Measurements from ENCODE around the gene DUSP9. TPM values are rescaled to one million over a fixed set of nuclear protein-coding genes. Genes with fewer than 3 reads are reported as not detected.
A peak's percentile ranks its signal among the peaks of the same experiment; 100 is the strongest.

DUSP9 gene, protein sequence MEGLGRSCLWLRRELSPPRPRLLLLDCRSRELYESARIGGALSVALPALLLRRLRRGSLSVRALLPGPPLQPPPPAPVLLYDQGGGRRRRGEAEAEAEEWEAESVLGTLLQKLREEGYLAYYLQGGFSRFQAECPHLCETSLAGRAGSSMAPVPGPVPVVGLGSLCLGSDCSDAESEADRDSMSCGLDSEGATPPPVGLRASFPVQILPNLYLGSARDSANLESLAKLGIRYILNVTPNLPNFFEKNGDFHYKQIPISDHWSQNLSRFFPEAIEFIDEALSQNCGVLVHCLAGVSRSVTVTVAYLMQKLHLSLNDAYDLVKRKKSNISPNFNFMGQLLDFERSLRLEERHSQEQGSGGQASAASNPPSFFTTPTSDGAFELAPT
- total RNA-seq, result under 1 TPM in 1 of 10 donors, not detected in 9; 0.09 TPM
- polyA plus RNA-seq, result under 1 TPM in 1 of 2 donors, not detected in 1; 0.03 TPM
- long read RNA-seq, donor 1, result 0 reads
- long read RNA-seq, donor 2, result 0 reads
- long read RNA-seq, donor 3, result 0 reads

- TF ChIP-seq, protein P1, sequence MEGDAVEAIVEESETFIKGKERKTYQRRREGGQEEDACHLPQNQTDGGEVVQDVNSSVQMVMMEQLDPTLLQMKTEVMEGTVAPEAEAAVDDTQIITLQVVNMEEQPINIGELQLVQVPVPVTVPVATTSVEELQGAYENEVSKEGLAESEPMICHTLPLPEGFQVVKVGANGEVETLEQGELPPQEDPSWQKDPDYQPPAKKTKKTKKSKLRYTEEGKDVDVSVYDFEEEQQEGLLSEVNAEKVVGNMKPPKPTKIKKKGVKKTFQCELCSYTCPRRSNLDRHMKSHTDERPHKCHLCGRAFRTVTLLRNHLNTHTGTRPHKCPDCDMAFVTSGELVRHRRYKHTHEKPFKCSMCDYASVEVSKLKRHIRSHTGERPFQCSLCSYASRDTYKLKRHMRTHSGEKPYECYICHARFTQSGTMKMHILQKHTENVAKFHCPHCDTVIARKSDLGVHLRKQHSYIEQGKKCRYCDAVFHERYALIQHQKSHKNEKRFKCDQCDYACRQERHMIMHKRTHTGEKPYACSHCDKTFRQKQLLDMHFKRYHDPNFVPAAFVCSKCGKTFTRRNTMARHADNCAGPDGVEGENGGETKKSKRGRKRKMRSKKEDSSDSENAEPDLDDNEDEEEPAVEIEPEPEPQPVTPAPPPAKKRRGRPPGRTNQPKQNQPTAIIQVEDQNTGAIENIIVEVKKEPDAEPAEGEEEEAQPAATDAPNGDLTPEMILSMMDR (IDR thresholded peaks at IDR 0.05), result no peak
- peak within 1 kb of the TSS in 4 of 10 donors; percentile 10 to 19 (median 12) for H3K4me3 ChIP-seq
- H3K9me3 ChIP-seq, result no peaks in the 10 kb centered on the region
- H3K27me3 ChIP-seq, result peaks cover 0 to 75% (median 61%) of the 10 kb centered on the region in 7 donors
- 5 to 12% methylated on average over 14 to 50 of the region's 53 CpGs for WGBS, 2 donors
- ATAC-seq (peak in 3 of 8 donors; percentile 19 to 33 (median 31)), DNase-seq (no peak)
- H3K27ac ChIP-seq, result no peak within 1 kb of the TSS
- H3K36me3 ChIP-seq, result no peaks in the 10 kb centered on the region
- H3K4me1 ChIP-seq, result peaks cover 0 to 28% (median 7%) of the 10 kb centered on the region in 9 donors
- intact Hi-C loops (cut with DNase I), result loop anchor here in 1 of 10 donors (10.0 kb wide), 1 partner anchor 92 kb away; no protein-coding TSS in a partner anchor
Observed at GRCh38 chrX:153646620-153647373, at the start of gene DUSP9. Gene DUSP9 (plus strand): TSS chrX:153647203. CDS start chrX:153647954, 751 bp downstream.

DNA sequence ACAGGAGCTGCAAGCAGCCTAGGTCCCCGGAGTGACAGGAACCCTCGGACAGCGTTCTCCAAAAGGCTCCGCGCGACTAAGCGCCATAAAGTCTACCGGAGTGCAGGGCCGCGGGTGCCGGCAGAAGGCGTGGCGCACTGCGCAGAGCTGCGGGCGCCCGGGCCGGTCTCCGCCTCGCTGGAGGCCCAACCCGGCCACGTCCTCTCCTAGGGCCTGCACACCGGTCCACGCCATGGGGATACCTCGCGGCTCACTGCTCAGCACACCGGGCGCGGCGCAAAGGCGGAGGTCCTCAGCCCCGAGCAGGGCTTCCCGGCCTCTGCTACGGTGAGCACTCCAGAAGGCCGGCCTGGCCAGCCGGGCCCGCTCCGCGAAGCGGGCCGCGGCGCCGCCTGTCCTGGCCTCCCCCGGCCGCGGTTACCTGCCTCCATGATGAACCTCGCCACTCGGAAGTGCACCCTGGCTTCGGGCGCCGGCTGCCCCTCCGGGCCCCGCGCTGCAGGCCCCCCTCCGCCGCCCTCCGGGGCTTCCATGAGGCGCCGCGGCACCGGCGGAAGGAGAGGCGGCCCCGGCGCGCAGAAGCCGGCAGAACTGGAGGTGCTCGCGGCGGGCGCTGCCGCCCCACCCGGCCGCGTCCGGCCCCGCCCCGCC, 48.3 kb upstream of the DUSP9 start, which contains the start of gene CCNQ:
CCNQ (minus strand) TSS at position 599 of the 651 bp plus-strand sequence; CDS start at position 533, 66 bp downstream.
- Histone ChIP-seq H3K36me3 (peaks cover 0 to 21% (median 0%) of the 10 kb centered on the region in 9 donors), H3K27me3 (no peaks in the 10 kb centered on the region), H3K4me3 (peak within 1 kb of the TSS; percentile 63 to 82 (median 74)), H3K27ac (peak within 1 kb of the TSS; percentile 46 to 85 (median 82)), H3K4me1 (peaks cover 0 to 25% (median 10%) of the 10 kb centered on the region in 9 donors), H3K9me3 (no peaks in the 10 kb centered on the region)
- 0% methylated on average over 37 to 57 of the region's 79 CpGs for WGBS, 2 donors
- TF ChIP-seq, protein P1 (IDR thresholded peaks at IDR 0.05), result no peak
- DNase-seq, result peak in 1 of 2 donors; percentile 21
- intact Hi-C loops (cut with DNase I), result loop anchor here in 1 of 10 donors (5.0 kb wide), 1 partner anchor 109 kb away; no protein-coding TSS in a partner anchor
- ATAC-seq, result peak in 7 of 8 donors; percentile 34 to 58 (median 41)

DNA sequence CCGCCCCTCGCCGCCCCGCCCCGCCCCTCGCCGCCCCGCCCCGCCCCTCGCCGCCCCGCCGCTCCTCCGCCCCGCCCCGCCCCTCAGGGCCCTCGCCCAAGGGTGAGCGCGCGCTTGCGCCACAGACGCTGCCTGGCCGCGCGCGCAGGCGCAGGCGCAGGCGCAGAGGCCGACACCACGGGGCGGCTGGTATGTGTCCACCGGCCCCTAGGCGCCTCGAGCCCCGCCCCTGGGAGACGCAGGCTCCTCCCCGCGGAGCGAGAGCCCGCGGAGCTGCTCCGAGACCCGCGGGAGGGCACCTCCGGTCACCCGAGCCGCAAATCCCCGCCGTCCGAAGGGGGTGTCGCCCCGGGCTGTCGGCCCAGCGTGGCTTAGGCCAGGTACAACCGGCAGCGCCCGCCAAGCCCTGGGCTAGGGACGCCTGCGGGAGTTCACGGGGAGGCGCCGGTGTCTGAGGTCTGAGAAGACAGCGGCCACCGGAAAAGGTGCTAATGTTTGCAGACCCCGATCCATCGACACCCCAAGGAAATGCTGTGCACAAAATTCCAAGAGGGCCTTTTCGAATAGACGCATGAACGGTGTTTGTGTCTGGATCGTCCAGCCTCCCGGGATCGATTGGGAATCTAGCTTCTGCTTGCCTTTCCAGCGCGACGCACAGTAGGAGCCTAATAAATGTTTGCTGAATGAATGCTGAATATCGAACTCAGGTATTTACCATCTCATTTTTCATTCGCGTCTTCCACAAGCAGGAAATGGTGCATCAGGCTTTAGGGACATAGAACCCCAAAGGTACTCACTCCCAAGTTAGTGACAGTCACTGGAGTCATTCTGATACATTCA, 47.6 kb upstream of the DUSP9 start:
- H3K27ac ChIP-seq, result peak overlapping the region in 9 of 10 donors; percentile 44 to 83 (median 70)
- DNase-seq (peak; percentile 84 to 92), ATAC-seq (peak; percentile 94 to 98 (median 96))
- no peaks in the 10 kb centered on the region for H3K27me3 ChIP-seq
- intact Hi-C loops (cut with DNase I), result loop anchor here in 2 of 10 donors (5.0 to 10.0 kb wide), 3 partner anchors 55 to 108 kb away; no protein-coding TSS in a partner anchor
- H3K4me1 ChIP-seq, result peaks cover 0 to 25% (median 10%) of the 10 kb centered on the region in 9 donors
- no peaks in the 10 kb centered on the region for H3K9me3 ChIP-seq
- WGBS, 2 donors, result 0% methylated on average over 29 to 51 of the region's 79 CpGs
- H3K36me3 ChIP-seq, result peaks cover 0 to 14% (median 0%) of the 10 kb centered on the region in 9 donors
- TF ChIP-seq, protein P1 (IDR thresholded peaks at IDR 0.05), result no peak
- H3K4me3 ChIP-seq, result peak overlapping the region; percentile 27 to 75 (median 68)

Data from heart right ventricle (tissue), 16 donors.